Osteoblast (primary cell): Measurements from ENCODE around the gene CYB5D1. TPM values are rescaled to one million over a fixed set of nuclear protein-coding genes. Genes with fewer than 3 reads are reported as not detected.

Source experiments
- DNase-seq: peaks from one replicate; pipeline ENCODE4 v3.0.0; 2011; ENCODE audit warnings: low spot score, mixed read lengths; ENCODE audit not compliant: insufficient read length; ENCODE audit errors: missing footprints
- H2AFZ ChIP-seq: 2 replicates; pipeline ENCODE4 v1.6.0; 2011; ENCODE audit warnings: mild to moderate bottlenecking, low read length
- H3K27ac ChIP-seq: 2 replicates; pipeline ENCODE4 v1.5.1; 2011; ENCODE audit warnings: mild to moderate bottlenecking, low read depth, low read length, moderate library complexity
- H3K27me3 ChIP-seq: 2 replicates; pipeline ENCODE4 v1.6.0; 2012; ENCODE audit warnings: mild to moderate bottlenecking, control low read depth, inconsistent platforms, low read length, moderate library complexity; ENCODE audit not compliant: insufficient read depth
- H3K36me3 ChIP-seq: 2 replicates; pipeline ENCODE4 v1.5.1; 2011; ENCODE audit warnings: mild to moderate bottlenecking, low read length, control low read depth, moderate library complexity; ENCODE audit not compliant: insufficient read depth
- H3K4me1 ChIP-seq: 2 replicates; pipeline ENCODE4 v1.5.1; 2011; ENCODE audit warnings: mild to moderate bottlenecking, low read length, control low read depth, moderate library complexity; ENCODE audit not compliant: insufficient read depth
- H3K4me2 ChIP-seq: 2 replicates; pipeline ENCODE4 v1.6.0; 2011; ENCODE audit warnings: mild to moderate bottlenecking, low read length; ENCODE audit not compliant: insufficient read depth
- H3K4me3 ChIP-seq: fragments of 200-600 bp; sonication (generic); 3 replicates; pipeline ENCODE4 v1.5.1; 2012; ENCODE audit warnings: mild to moderate bottlenecking, low read length, inconsistent platforms; ENCODE audit not compliant: insufficient read depth
- H3K79me2 ChIP-seq: 2 replicates; pipeline ENCODE4 v1.6.0; 2012; ENCODE audit warnings: mild to moderate bottlenecking, low read length, control low read depth, inconsistent platforms; ENCODE audit not compliant: insufficient read depth
- H3K9me3 ChIP-seq: 2 replicates; pipeline ENCODE4 v1.5.1; 2011; ENCODE audit warnings: low read depth, low read length, control low read depth
- H4K20me1 ChIP-seq: 2 replicates; pipeline ENCODE4 v1.6.0; 2012; ENCODE audit warnings: mild to moderate bottlenecking, low read length, control low read depth; ENCODE audit not compliant: insufficient read depth
- total RNA-seq: library from RNA; depleted of rRNA; stranded (reverse); fragments of >200 nt; gene quantifications from 2 replicates; pipeline ENCODE4 v1.2.3, GENCODE V29; 2012
- TF ChIP-seq, protein P1 (sequence below): IDR thresholded peaks from 2 replicates; pipeline ENCODE4 v1.5.1; 2011; ENCODE audit warnings: mild to moderate bottlenecking, low read depth, low read length, moderate library complexity; ENCODE audit errors: extremely low read depth

The CYB5D1 gene
- total RNA-seq, 1 donor, result 10.5 TPM

DNA sequence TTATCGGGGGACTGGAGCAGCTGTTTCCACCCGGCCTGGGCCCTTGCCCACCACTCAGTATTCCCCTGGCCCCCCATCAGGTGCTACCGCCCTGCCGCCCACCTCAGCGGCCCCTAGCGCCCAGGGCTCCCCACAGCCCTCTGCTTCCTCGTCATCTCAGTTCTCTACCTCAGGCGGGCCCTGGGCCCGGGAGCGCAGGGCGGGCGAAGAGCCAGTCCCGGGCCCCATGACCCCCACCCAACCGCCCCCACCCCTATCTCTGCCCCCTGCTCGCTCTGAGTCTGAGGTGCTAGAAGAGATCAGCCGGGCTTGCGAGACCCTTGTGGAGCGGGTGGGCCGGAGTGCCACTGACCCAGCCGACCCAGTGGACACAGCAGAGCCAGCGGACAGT is 9.1 kb upstream of the CYB5D1 start:
- H3K27ac ChIP-seq, result no peak overlapping the region
- H3K4me2 ChIP-seq, result no peak overlapping the region
- H3K36me3 ChIP-seq, result peaks cover 46% of the 10 kb centered on the region
- no peak overlapping the region for H3K4me3 ChIP-seq
- no peaks in the 10 kb centered on the region for H3K9me3 ChIP-seq
- H2AFZ ChIP-seq, result no peak overlapping the region
- DNase-seq, result no peak
- peaks cover 32% of the 10 kb centered on the region for H3K79me2 ChIP-seq
- peaks cover 10% of the 10 kb centered on the region for H3K4me1 ChIP-seq
- TF ChIP-seq, protein P1, sequence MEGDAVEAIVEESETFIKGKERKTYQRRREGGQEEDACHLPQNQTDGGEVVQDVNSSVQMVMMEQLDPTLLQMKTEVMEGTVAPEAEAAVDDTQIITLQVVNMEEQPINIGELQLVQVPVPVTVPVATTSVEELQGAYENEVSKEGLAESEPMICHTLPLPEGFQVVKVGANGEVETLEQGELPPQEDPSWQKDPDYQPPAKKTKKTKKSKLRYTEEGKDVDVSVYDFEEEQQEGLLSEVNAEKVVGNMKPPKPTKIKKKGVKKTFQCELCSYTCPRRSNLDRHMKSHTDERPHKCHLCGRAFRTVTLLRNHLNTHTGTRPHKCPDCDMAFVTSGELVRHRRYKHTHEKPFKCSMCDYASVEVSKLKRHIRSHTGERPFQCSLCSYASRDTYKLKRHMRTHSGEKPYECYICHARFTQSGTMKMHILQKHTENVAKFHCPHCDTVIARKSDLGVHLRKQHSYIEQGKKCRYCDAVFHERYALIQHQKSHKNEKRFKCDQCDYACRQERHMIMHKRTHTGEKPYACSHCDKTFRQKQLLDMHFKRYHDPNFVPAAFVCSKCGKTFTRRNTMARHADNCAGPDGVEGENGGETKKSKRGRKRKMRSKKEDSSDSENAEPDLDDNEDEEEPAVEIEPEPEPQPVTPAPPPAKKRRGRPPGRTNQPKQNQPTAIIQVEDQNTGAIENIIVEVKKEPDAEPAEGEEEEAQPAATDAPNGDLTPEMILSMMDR, result no peak
- no peaks in the 10 kb centered on the region for H3K27me3 ChIP-seq
- peaks cover 36% of the 10 kb centered on the region for H4K20me1 ChIP-seq

DNA sequence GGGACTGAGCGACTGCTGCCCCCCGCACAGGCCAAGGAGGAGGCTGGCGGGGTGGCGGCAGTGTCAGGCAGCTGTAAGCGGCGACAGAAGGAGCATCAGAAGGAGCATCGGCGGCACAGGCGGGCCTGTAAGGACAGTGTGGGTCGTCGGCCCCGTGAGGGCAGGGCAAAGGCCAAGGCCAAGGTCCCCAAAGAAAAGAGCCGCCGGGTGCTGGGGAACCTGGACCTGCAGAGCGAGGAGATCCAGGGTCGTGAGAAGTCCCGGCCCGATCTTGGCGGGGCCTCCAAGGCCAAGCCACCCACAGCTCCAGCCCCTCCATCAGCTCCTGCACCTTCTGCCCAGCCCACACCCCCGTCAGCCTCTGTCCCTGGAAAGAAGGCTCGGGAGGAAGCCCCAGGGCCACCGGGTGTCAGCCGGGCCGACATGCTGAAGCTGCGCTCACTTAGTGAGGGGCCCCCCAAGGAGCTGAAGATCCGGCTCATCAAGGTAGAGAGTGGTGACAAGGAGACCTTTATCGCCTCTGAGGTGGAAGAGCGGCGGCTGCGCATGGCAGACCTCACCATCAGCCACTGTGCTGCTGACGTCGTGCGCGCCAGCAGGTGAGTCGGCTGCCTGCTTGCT is 8.6 kb upstream of the CYB5D1 start:
- Histone ChIP-seq H3K4me1 (peaks cover 10% of the 10 kb centered on the region), H4K20me1 (peaks cover 36% of the 10 kb centered on the region), H3K4me2 (no peak overlapping the region), H3K9me3 (no peaks in the 10 kb centered on the region), H3K27ac (no peak overlapping the region), H3K4me3 (no peak overlapping the region), H3K79me2 (peaks cover 30% of the 10 kb centered on the region), H3K27me3 (no peaks in the 10 kb centered on the region), H3K36me3 (peaks cover 46% of the 10 kb centered on the region), H2AFZ (no peak overlapping the region)
- DNase-seq, result no peak
- TF ChIP-seq, protein P1, result no peak

DNA sequence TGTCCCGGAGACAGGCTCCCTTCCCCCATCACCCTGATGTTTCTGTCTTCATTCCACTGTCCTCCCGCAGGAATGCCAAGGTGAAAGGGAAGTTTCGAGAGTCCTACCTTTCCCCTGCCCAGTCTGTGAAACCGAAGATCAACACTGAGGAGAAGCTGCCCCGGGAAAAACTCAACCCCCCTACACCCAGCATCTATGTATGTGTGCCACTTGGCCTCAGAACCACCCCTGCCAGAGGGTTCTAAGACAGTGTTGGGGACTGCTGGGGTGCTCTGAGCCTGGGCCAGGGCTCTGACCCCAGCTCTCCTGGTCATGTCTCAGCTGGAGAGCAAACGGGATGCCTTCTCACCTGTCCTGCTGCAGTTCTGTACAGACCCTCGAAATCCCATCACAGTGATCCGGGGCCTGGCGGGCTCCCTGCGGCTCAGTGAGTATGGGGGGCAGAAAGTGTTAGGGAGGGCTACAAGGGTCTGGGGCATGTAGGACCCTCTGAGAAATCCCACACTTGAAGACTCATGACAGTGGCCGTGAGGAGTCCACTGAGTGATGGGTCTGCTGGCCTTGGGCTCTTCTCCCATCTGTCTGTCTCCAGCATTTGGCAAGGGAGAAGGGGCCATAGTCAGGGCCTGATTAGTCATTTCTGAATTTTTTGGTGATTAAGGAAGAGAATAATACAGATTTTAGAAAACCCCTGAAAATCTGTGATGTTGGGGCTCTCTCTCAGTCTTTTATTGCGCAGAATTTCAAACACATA is 7.9 kb upstream of the CYB5D1 start:
- Histone ChIP-seq H3K27ac (no peak overlapping the region), H3K79me2 (peaks cover 26% of the 10 kb centered on the region), H3K4me1 (peaks cover 8% of the 10 kb centered on the region), H3K4me3 (no peak overlapping the region), H4K20me1 (peaks cover 36% of the 10 kb centered on the region), H2AFZ (no peak overlapping the region), H3K27me3 (no peaks in the 10 kb centered on the region), H3K9me3 (no peaks in the 10 kb centered on the region), H3K36me3 (peaks cover 46% of the 10 kb centered on the region), H3K4me2 (no peak overlapping the region)
- TF ChIP-seq, protein P1, result no peak
- DNase-seq, result no peak

DNA sequence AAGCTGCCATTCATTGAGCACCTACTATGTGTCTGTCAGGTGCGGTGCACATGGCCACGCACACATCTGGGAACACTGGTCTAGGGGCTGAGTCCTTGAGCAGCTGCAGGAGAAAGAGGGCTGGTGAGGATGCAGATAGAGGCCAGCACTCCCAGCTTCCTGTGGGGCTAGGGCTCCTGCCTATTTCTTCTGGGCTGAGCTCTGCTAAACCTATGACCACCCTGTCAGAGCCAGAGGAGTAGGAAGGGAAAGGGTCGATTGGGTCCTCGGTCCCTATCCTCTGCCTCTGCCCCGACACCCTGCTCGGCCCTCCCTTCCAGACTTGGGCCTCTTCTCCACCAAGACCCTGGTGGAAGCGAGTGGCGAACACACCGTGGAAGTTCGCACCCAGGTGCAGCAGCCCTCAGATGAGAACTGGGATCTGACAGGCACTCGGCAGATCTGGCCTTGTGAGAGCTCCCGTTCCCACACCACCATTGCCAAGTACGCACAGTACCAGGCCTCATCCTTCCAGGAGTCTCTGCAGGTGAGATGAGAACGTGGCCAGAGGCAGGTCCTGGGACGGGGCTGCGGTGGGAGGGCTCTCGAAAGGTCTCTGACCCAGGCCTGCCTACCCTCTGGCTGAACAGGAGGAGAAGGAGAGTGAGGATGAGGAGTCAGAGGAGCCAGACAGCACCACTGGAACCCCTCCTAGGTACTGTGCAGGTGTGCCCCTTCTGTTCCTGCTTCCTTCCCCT is 6.9 kb upstream of the CYB5D1 start:
- Histone ChIP-seq H3K4me3 (no peak overlapping the region), H3K4me1 (peaks cover 9% of the 10 kb centered on the region), H2AFZ (no peak overlapping the region), H3K27ac (no peak overlapping the region), H3K27me3 (no peaks in the 10 kb centered on the region), H3K79me2 (peaks cover 18% of the 10 kb centered on the region), H4K20me1 (peaks cover 27% of the 10 kb centered on the region), H3K4me2 (no peak overlapping the region), H3K9me3 (no peaks in the 10 kb centered on the region), H3K36me3 (peaks cover 46% of the 10 kb centered on the region)
- no peak for DNase-seq
- TF ChIP-seq, protein P1, result no peak
